GM18508 (cell line): ENCODE measurements around the gene ST6GALNAC2.
"Not testable (repeated sequence)": the region's sequence is repeated elsewhere in the genome, so short reads cannot be mapped to it uniquely, and the experiment has no call there.

Source experiments
- ATAC-seq: cut with Tn5 transposase; IDR thresholded peaks from one replicate; pipeline ENCODE4 v1.9.1; 2021; ENCODE audit warnings: moderate number of reproducible peaks; ENCODE audit not compliant: insufficient read depth, unreplicated experiment

The ST6GALNAC2 gene

DNA sequence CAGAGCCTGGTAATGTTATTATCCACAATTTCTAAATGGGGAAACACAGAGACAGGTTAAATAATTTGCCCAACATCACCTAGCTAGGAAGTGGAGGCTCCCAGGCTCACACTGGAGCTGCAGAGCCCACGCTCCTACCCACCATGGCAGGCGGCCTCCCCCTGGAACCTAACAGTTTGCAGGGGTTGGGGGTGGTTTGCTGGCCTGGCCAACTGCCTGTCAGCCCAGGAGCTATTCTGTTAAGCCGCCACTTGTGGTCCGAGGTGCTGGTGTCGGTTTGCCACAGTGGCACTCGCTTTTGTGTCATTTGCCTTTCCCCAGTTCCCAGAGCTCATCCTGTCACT, 42.2 kb downstream of the ST6GALNAC2 start:
- no peak for ATAC-seq

- ATAC-seq: no peak
Observed at GRCh38 chr17:76542984-76543383, 42.7 kb downstream of the ST6GALNAC2 start.

DNA sequence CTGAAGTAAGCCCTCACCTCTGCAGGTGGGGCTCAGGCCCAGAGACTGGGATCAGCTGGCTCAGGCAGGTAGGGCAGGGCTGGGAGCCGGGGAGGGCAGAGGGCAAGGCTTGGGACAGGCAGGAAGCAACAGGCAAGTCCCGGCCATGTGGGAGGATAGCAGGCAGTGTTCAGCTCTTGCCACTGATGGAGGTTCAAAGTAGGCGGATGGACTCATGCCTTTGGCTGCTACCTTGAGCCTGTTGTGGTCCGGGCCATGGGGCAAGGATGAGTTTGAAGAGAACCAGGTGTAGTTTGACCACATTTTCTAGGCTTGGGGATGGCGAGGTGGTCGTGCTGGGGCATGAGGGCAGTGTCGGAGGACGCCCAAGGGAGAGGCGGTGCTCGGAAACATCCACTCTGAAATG, 43.1 kb downstream of the ST6GALNAC2 start:
- no peak for ATAC-seq

DNA sequence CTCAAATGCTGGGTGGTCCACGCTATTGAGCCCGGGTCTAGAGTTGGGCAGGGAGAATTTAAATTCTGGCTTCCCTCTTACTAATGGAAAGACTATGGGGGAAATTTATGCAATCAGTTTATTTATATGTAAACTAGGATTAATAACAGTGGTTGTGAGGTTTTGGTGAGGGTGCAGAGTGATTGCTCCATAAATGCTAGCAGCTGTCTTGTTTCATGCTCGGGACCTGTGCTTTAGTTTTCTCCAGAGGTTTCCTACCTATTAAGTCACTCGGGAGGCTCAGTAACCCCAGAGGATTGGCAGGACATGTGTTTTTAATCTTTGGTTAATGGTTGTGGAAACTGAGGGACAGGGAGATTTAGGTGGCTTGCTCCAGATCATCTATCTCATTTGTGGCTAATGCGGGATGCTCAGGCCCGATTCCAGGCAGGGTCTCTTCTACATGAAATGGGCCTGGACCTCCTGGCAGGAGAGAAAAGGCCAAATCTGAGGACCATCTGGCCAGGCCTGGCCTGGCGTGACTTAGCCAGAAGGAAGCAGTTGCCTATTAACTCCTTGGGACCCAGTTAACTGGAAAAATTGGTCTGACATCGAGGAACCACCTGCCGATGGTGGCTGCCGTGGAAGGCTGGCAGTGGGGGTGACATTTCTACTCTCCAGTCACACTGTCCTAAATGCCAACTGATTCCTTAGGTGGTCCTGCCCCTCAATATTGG, 43.8 kb downstream of the ST6GALNAC2 start:
- ATAC-seq: no peak

DNA sequence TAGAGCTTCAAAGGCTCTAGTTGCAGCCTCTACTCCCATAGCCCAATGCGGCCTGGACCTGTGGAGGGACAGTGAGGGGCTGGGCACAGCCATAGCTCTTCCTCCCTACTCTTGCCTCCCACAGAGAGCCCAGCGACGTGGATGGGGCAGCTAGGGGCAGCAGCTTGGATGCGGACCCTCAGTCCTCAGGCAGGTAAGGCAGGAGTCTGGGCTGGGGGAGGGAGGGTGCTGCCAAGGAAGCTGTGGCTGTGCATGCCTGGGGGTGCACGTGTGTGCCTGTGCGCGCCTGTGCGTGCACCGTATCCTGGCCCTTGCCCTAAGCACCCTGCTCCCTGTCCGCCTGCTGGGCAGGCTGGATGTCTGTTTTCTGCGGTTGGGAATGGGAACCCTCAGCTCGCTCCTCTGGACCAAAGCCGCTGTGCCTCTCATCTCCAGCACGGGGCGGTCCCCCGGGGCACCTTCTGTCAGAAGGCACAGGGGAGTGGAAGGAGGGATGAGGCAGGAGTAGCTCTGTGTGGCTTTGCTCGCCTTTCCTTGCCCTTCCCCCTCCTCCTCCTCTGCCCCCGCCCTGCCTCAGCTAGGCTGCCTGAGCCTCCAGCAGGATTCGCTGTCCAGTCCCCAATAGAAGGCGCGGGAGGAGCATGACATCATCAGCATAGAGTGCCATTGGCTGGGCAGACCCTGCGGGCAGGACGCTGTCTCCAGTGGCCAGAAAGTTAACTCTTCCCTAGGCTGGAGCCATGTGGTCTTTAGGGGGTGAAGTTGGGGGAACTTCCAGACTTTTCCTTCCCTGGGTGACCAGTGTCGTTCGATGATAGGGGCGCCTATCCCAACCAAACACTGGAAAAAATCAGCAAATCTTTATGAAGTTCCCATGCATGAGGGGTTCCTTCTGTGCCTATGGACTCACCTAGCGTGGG, 45.0 kb downstream of the ST6GALNAC2 start:
- ATAC-seq: no peak

DNA sequence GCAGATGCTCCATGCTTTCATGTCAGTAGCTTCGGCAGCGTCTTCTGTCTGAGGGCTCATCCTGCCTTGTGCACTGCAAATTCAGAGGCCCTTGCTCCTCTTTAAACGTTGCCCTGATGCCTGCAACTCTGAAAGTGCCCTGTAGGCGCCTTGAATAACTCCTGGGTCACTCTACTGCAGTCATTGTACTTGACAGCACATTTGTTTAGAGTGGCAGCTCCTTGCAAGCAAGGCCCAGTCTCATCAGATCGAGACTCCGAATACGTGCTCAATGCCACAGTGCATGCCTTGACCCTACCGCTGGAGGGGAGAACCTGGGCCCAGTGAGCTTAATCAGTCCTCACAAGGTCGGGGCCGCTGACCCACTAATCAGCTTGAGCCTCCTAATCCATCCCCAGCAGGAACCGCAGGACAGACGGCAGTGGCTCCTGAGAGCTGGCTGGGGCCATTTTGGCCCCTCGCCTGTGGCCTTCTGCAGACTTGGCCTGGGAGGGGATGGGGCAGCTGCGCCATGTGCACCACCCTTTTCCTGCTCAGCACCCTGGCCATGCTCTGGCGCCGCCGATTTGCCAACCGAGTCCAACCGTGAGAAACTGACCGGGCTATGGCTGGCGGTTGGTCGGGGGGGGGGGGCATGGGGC, 45.9 kb downstream of the ST6GALNAC2 start, which contains the start of gene PRCD:
Gene PRCD (plus strand): TSS at position 414 of the 641 bp plus-strand sequence. CDS start 98 bp downstream, at position 512.
- ATAC-seq: no peak

DNA sequence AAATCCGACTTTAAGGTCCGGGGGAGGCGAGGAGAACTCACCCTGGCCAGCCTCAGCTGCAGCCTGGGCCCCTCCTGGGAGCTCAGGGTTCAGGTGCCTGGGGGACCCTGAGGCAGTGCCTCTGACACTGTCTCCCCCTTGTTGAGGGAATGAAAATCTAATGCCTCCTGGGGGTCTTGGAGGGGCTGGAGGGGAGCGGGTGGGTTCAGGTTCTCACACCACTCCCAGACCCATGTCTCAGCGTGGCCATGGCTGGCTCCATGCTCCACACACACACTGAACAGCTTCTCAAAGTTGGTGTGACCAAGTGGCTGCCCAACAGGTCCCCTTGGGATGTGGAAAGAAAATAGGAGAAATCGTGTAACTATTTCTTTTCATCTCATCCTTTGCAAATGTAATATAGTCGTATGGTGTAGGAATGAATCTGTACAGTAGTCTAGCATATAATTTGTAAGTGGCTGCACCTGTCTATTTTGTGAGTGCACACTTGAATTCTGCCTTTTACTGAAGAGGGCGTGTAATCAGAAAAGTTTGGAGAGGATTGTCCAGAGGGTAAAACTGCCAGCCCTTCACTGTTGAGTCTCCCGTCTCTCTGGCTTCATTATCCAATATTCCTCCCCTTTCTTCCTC, 46.6 kb downstream of the ST6GALNAC2 start:
- no peak for ATAC-seq

- no peak for ATAC-seq
Observed at GRCh38 chr17:76538281-76538931, 47.3 kb downstream of the ST6GALNAC2 start.

- no peak for ATAC-seq
Observed at GRCh38 chr17:76537578-76538280, 47.9 kb downstream of the ST6GALNAC2 start, which contains the start of gene CYGB. Gene CYGB, minus strand, starts transcription at chr17:76537709. Its CDS starts 167 bp downstream, at chr17:76537542.

- ATAC-seq: no peak
Observed at GRCh38 chr17:76537288-76537577, 48.4 kb downstream of the ST6GALNAC2 start.

DNA sequence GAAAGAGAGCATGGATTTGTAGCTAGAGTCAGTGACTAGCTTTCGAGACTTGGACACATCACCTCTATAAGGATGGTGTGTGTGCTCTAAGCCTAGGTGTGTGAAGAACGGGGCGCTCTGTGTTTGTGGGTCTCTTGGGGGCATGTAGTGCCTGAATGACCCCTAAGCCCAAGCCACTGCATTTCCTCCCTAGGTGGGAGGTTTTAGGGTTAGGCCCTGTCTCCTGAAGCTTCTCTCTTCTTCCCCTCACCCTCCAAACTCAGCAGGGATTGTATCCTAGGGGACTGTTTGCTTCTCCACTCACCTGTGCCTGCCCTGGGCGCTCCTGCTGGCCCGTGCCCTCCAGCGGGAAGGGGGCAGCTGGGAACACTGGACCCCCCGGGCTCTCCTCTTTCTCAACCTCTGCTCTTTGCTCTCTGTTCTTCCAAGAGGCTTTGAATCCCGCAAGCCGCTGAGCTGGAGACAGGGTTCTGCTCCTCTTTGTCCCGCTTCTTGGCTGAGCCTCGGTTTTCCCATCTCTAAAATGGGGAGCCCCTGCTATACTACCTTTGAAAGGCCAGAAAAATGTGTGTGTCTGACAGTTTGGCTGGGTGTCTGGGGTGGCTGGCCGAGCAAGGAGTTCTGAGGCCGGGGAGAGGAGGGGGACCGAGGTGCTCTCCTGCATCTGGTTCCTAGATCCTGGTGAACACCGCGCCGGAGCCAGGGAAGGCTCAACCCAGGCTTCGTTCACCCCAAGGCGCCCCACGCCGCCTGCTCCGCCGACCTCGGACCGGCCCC, 49.0 kb downstream of the ST6GALNAC2 start:
- ATAC-seq: no peak

GRCh38 chr17:76535788-76536510, 49.7 kb downstream of the ST6GALNAC2 start:
- no peak for ATAC-seq

DNA sequence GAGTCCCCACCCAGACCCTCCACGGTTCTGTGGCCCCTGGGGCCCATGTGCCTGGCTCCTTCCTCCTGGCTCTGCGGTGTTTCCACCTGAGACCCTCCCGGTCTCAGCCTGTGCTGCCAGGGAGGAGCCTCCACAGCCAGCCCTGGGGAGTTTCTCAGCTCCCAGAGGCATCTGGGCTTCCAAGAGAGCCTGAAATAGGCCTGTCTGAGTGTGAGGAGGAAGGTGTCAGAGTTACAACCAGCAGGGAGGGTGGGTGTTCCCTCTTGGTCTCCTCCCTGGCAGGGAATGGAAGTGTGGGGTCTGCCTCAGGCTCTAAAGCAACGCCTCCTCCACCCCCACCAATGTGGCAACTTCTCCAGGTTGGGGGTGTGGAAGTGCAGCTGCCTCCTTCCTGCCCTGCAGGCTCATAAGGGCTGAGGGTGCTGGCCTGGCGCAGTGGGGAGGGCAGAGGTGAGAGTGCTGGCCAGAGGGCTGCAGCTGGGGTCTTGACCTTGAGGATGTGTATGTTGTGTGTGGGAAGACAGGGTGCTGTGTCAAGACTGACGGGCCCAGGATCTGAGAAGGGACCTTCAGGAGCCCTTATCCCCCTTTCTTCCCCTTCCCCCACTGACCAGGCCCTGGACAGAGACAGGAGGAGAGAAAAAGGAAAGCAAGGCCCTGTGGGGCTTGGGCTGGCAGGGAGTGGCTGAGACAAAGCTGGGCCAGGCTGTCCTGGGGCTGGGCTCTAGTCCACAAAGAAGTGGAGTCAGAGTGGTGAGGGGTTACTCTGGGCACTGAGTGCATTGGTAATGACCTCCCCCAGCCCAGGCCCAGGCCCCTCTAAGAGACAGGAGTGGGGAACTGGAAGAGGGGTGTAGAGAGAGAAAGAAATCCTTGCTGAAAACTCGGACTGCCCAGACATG, 50.6 kb downstream of the ST6GALNAC2 start:
- no peak for ATAC-seq

DNA sequence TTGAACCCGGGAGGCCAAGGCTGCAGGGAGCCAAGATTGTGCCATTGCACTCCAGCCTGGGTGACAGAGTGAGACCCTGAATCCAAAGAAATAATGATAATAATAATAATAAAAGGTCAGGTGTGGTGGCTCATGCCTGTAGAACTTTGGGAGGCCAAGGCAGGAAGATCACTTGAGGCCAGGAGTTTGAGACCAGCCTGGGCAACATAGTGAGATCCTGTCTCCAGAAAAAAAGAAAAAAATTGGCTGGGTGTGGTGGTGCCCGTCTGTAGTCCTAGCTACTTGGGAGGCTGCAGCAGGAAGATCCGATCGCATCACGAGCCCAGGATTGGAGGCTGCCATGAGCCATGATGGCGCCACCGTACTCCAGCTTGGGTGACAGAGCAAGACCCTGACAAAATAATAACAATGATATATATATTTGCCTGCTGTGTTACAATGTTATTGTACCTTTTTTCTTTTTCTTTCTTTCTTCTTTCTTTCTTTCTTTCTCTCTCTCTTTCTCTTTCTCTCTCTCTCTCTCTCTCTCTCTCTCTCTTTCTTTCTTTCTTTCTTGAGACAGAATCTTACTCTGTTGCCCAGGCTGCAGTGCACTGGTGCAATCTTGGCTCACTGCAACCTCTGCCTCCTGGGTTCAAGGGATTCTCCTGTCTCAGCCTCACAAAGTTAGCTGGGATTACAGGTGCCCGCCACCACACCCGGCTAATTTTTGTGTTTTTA, 51.9 kb downstream of the ST6GALNAC2 start:
- not testable (repeated sequence) for ATAC-seq

DNA sequence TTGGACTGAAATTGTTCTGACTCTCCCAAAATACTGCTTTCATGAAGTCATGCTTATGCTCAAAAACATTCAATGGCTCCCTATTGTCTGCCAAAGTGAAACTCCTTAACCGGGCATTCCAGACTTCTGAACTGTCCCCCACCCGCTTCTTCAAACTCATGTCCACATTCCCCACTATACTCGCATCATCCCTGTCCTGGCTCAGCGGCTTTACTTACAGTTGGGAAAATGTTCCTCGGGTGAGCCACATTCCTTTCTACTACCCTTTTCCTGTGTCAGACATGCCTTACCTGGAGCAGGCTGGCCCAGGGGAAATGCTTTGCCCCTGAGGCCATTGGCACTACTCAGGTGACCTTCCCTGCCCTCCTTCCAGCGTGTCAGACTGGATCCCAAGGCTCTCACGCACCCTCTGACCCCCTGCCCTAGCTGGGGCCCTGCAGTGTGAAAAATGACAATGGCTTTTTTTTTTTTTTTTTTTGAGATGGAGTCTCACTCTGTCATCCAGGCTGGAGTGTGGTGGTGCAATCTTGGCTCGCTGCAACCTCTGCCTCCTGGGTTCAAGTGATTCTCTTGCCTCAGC, 53.5 kb downstream of the ST6GALNAC2 start:
- no peak for ATAC-seq

GRCh38 chr17:76531486-76532038, 54.1 kb downstream of the ST6GALNAC2 start:
- no peak for ATAC-seq
